Neural crest cell (in vitro differentiated cells): ENCODE measurements around the gene ADAMTS19. TPM values are rescaled to one million over a fixed set of nuclear protein-coding genes. Genes with fewer than 3 reads are reported as not detected.

ENCODE experiments used
- DNase-seq: peaks from one replicate; pipeline ENCODE4 v3.0.0; 2021; ENCODE audit warnings: low read depth, mixed read lengths, low spot score
- H3K27ac Mint-ChIP-seq: one replicate; pipeline ENCODE4 v1.8.0; 2021; ENCODE audit warnings: mild to moderate bottlenecking, mixed read lengths; ENCODE audit not compliant: unreplicated experiment
- H3K27me3 Mint-ChIP-seq: 2 replicates; pipeline ENCODE4 v1.8.0; 2021; ENCODE audit warnings: low read depth, mild to moderate bottlenecking, mixed read lengths
- H3K36me3 Mint-ChIP-seq: 2 replicates; pipeline ENCODE4 v1.8.0; 2021; ENCODE audit warnings: low read depth, mild to moderate bottlenecking, mixed read lengths
- H3K4me1 Mint-ChIP-seq: 2 replicates; pipeline ENCODE4 v1.8.0; 2021; ENCODE audit warnings: mixed read lengths
- H3K4me3 Mint-ChIP-seq: one replicate; pipeline ENCODE4 v1.8.0; 2021; ENCODE audit warnings: mild to moderate bottlenecking, mixed read lengths
- H3K9me3 Mint-ChIP-seq: 2 replicates; pipeline ENCODE4 v1.8.0; 2021; ENCODE audit warnings: mixed read lengths
- CTCF ChIP-seq: fragments of 200-600 bp; sonication (generic); conservative IDR thresholded peaks from 2 replicates; pipeline ENCODE4 v1.5.0; 2021; ENCODE audit warnings: antibody characterized with exemption, mild to moderate bottlenecking
- total RNA-seq: library from RNA; stranded (reverse); gene quantifications from 2 replicates; pipeline ENCODE4 v1.2.1, GENCODE V29; 2021

Gene ADAMTS19
- total RNA-seq, 1 donor from 2014 or later: 3.1 TPM

- no peaks in the 10 kb centered on the region for H3K27me3 Mint-ChIP-seq
- DNase-seq: no peak
- H3K27ac Mint-ChIP-seq: no peak overlapping the region
- no peaks in the 10 kb centered on the region for H3K9me3 Mint-ChIP-seq
- TF ChIP-seq CTCF: no peak
- no peaks in the 10 kb centered on the region for H3K36me3 Mint-ChIP-seq
- no peaks in the 10 kb centered on the region for H3K4me1 Mint-ChIP-seq
- H3K4me3 Mint-ChIP-seq: no peak overlapping the region
Observed at GRCh38 chr5:129679671-129680070, 219.6 kb downstream of the ADAMTS19 start.

DNA sequence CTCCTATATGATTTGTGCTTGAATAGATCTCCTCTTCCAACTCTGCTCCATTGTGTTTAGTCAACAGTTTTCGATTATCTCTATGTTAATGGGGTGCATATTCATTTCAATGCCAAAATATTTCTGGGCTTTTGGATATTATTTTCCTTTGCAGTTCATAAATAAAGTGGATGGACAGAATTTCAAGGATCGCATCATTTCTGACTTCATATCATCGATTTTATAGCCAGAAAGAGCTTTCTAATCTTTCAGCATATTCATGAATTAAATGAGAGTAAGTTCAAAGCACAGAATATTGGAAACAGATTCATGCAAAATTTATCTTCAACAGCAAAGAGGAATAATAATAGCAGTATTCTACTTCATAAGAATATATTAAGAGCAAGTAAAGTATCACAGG lies 227.8 kb downstream of the ADAMTS19 start:
- no peak for DNase-seq
- Mint-ChIP-seq H3K36me3 (no peaks in the 10 kb centered on the region), H3K4me3 (no peak overlapping the region), H3K4me1 (no peaks in the 10 kb centered on the region), H3K27me3 (no peaks in the 10 kb centered on the region), H3K27ac (no peak overlapping the region), H3K9me3 (no peaks in the 10 kb centered on the region)
- TF ChIP-seq CTCF: no peak

DNA sequence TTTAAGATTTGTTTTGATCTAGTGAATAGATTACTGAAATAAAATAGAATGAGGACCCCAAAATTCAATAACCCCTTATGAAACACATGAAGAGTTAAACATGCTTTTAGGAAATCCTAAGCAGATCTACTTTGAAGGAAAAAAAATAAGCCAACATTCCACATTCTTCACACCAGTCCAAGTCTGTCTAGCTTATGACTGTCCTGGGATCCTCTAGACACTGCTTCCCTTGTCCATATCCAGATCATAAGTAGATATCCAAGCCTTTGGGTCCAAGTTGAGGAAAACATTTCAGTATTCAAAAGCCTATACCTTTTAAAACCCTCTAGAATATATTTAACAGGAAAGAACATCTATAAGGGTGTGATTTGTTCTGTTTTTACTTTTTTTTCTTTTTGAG lies 228.9 kb downstream of the ADAMTS19 start:
- no peaks in the 10 kb centered on the region for H3K9me3 Mint-ChIP-seq
- no peaks in the 10 kb centered on the region for H3K4me1 Mint-ChIP-seq
- no peak for TF ChIP-seq CTCF
- no peak overlapping the region for H3K4me3 Mint-ChIP-seq
- no peak overlapping the region for H3K27ac Mint-ChIP-seq
- no peaks in the 10 kb centered on the region for H3K36me3 Mint-ChIP-seq
- DNase-seq: no peak
- no peaks in the 10 kb centered on the region for H3K27me3 Mint-ChIP-seq

DNA sequence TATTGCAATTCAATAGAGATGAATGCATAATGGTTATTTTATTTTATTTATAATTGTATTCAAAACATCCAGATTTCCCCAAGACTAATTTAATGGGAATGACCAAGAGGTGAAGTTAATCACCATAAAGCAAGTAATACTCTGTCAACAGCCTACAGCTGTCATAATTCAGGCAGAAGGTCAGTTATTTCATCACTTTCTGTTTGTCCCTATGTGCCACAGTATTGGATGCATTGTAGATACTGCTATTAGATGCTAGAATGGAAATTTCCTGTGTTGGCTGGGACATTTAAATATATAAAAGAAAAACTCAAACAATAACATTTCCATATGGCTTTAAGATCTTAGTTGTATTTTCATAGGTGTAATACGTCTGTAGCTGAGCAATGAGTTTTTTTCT lies 231.1 kb downstream of the ADAMTS19 start:
- Mint-ChIP-seq H3K27ac (no peak overlapping the region), H3K36me3 (no peaks in the 10 kb centered on the region), H3K27me3 (no peaks in the 10 kb centered on the region), H3K4me1 (no peaks in the 10 kb centered on the region), H3K9me3 (no peaks in the 10 kb centered on the region), H3K4me3 (no peak overlapping the region)
- no peak for TF ChIP-seq CTCF
- DNase-seq: no peak

GRCh38 chr5:129696636-129697035 lies 236.5 kb downstream of the ADAMTS19 start:
- Mint-ChIP-seq H3K9me3 (no peaks in the 10 kb centered on the region), H3K36me3 (no peaks in the 10 kb centered on the region), H3K4me1 (no peaks in the 10 kb centered on the region), H3K4me3 (no peak overlapping the region), H3K27ac (no peak overlapping the region), H3K27me3 (no peaks in the 10 kb centered on the region)
- TF ChIP-seq CTCF: no peak
- no peak for DNase-seq

- no peak overlapping the region for H3K27ac Mint-ChIP-seq
- DNase-seq: no peak
- H3K9me3 Mint-ChIP-seq: no peaks in the 10 kb centered on the region
- H3K36me3 Mint-ChIP-seq: no peaks in the 10 kb centered on the region
- H3K27me3 Mint-ChIP-seq: no peaks in the 10 kb centered on the region
- H3K4me1 Mint-ChIP-seq: no peaks in the 10 kb centered on the region
- peak; percentile 37 for TF ChIP-seq CTCF
- H3K4me3 Mint-ChIP-seq: no peak overlapping the region
Observed at GRCh38 chr5:129698661-129699060, 238.6 kb downstream of the ADAMTS19 start.
